ENCODE data around the gene FANCC. TPM values are rescaled to one million over a fixed set of nuclear protein-coding genes. Genes with fewer than 3 reads are reported as not detected.
A peak's percentile ranks its signal among the peaks of the same experiment; 100 is the strongest.

Gene FANCC
- total RNA-seq, 1 donor from 2014 or later, result 22.9 TPM

GRCh38 chr9:95081998-95082397 is 235.5 kb downstream of the FANCC start:
- H3K4me3 Mint-ChIP-seq (ENCODE audit: unreplicated experiment), result no peak overlapping the region
- no peak for TF ChIP-seq CTCF (IDR thresholded peaks at IDR 0.05; ENCODE audit: partially characterized antibody, unreplicated experiment)
- H3K27me3 Mint-ChIP-seq (ENCODE audit: unreplicated experiment), result peaks cover 10% of the 10 kb centered on the region
- no peak for DNase-seq
- no peak overlapping the region for H3K27ac Mint-ChIP-seq (ENCODE audit: unreplicated experiment)
- peaks cover 16% of the 10 kb centered on the region for H3K9me3 Mint-ChIP-seq (ENCODE audit: unreplicated experiment)
- peaks cover 46% of the 10 kb centered on the region for H3K4me1 Mint-ChIP-seq (ENCODE audit: low read depth, unreplicated experiment)
- H3K36me3 Mint-ChIP-seq (ENCODE audit: unreplicated experiment), result no peaks in the 10 kb centered on the region

GRCh38 chr9:95080961-95081647 is 236.4 kb downstream of the FANCC start:
- peaks cover 15% of the 10 kb centered on the region for H3K9me3 Mint-ChIP-seq (ENCODE audit: unreplicated experiment)
- H3K27me3 Mint-ChIP-seq (ENCODE audit: unreplicated experiment), result peaks cover 10% of the 10 kb centered on the region
- H3K36me3 Mint-ChIP-seq (ENCODE audit: unreplicated experiment), result no peaks in the 10 kb centered on the region
- H3K27ac Mint-ChIP-seq (ENCODE audit: unreplicated experiment), result no peak overlapping the region
- TF ChIP-seq CTCF (IDR thresholded peaks at IDR 0.05; ENCODE audit: partially characterized antibody, unreplicated experiment), result no peak
- no peak for DNase-seq
- H3K4me1 Mint-ChIP-seq (ENCODE audit: low read depth, unreplicated experiment), result peaks cover 42% of the 10 kb centered on the region
- no peak overlapping the region for H3K4me3 Mint-ChIP-seq (ENCODE audit: unreplicated experiment)

GRCh38 chr9:95079461-95079860 is 238.0 kb downstream of the FANCC start:
- Mint-ChIP-seq H3K27ac (ENCODE audit: unreplicated experiment) (no peak overlapping the region), H3K4me3 (ENCODE audit: unreplicated experiment) (no peak overlapping the region), H3K27me3 (ENCODE audit: unreplicated experiment) (peaks cover 11% of the 10 kb centered on the region), H3K9me3 (ENCODE audit: unreplicated experiment) (peaks cover 15% of the 10 kb centered on the region), H3K4me1 (ENCODE audit: low read depth, unreplicated experiment) (peaks cover 39% of the 10 kb centered on the region), H3K36me3 (ENCODE audit: unreplicated experiment) (peaks cover 4% of the 10 kb centered on the region)
- TF ChIP-seq CTCF (IDR thresholded peaks at IDR 0.05; ENCODE audit: partially characterized antibody, unreplicated experiment), result no peak
- no peak for DNase-seq

DNA sequence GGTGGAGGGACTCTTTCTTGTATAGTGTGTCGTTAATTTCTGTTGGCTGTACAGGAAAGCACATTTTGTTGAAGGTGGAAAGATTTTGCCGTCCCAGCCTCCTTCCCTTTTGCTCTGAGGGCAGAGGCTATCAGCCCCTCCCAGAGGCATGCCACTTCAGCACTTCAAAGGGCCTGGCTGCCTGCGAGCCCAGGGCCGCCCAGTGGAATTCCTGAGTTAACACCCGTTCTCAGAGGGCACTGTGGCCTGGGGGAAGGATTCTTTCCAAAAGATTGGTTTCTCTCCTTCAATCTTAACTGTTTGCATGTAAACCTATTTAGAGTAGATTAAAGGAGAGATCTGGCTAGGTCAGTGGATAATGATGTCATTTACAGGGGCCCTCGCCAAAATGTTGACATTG is 238.6 kb downstream of the FANCC start:
- H3K27me3 Mint-ChIP-seq (ENCODE audit: unreplicated experiment), result peaks cover 11% of the 10 kb centered on the region
- no peak for TF ChIP-seq CTCF (IDR thresholded peaks at IDR 0.05; ENCODE audit: partially characterized antibody, unreplicated experiment)
- H3K4me3 Mint-ChIP-seq (ENCODE audit: unreplicated experiment), result peak overlapping the region; percentile 70
- H3K9me3 Mint-ChIP-seq (ENCODE audit: unreplicated experiment), result peaks cover 13% of the 10 kb centered on the region
- peak overlapping the region; percentile 94 for H3K27ac Mint-ChIP-seq (ENCODE audit: unreplicated experiment)
- peaks cover 40% of the 10 kb centered on the region for H3K4me1 Mint-ChIP-seq (ENCODE audit: low read depth, unreplicated experiment)
- peaks cover 4% of the 10 kb centered on the region for H3K36me3 Mint-ChIP-seq (ENCODE audit: unreplicated experiment)
- no peak for DNase-seq

GRCh38 chr9:95078511-95078910 is 239.0 kb downstream of the FANCC start:
- peak; percentile 56 for DNase-seq
- Mint-ChIP-seq H3K4me1 (ENCODE audit: low read depth, unreplicated experiment) (peaks cover 37% of the 10 kb centered on the region), H3K27ac (ENCODE audit: unreplicated experiment) (peak overlapping the region; percentile 94), H3K27me3 (ENCODE audit: unreplicated experiment) (peaks cover 11% of the 10 kb centered on the region), H3K9me3 (ENCODE audit: unreplicated experiment) (peaks cover 13% of the 10 kb centered on the region), H3K4me3 (ENCODE audit: unreplicated experiment) (peak overlapping the region; percentile 70), H3K36me3 (ENCODE audit: unreplicated experiment) (peaks cover 4% of the 10 kb centered on the region)
- TF ChIP-seq CTCF (IDR thresholded peaks at IDR 0.05; ENCODE audit: partially characterized antibody, unreplicated experiment), result no peak
